D721Med (cell line): ENCODE data around the gene CARS1.

ENCODE experiments used
- DNase-seq: peaks from one replicate; pipeline ENCODE4 v3.0.0; 2011; ENCODE audit warnings: low spot score; ENCODE audit not compliant: insufficient read length
- FAIRE-seq: peaks from 2 replicates; lab custom pipeline; 2011; peaks lifted over from hg19 to GRCh38; lab: Jason Lieb, UNC
- CTCF ChIP-seq: IDR thresholded peaks from 2 replicates; pipeline ENCODE4 v1.5.1; 2012; ENCODE audit warnings: mild to moderate bottlenecking, control low read depth; ENCODE audit not compliant: insufficient read depth; ENCODE audit errors: missing control alignments

CARS1 gene

GRCh38 chr11:3046641-3047040 lies 10.6 kb downstream of the CARS1 start:
- no peak for DNase-seq

GRCh38 chr11:3046190-3046589 lies 11.0 kb downstream of the CARS1 start:
- no peak for TF ChIP-seq CTCF
- FAIRE-seq (no peak), DNase-seq (no peak)

More at GRCh38 chr11:3046641-3047040, 10.6 kb downstream of the CARS1 start:
- FAIRE-seq = no peak
- TF ChIP-seq CTCF = no peak

- no peak for TF ChIP-seq CTCF
- FAIRE-seq (no peak), DNase-seq (no peak)
These were observed 12.3 kb downstream of the CARS1 start for GRCh38 chr11:3044915-3045314.

- FAIRE-seq = no peak
- no peak for DNase-seq
- TF ChIP-seq CTCF = no peak
These were observed 13.2 kb downstream of the CARS1 start for GRCh38 chr11:3044004-3044403.

- no peak for DNase-seq
- no peak for FAIRE-seq
- TF ChIP-seq CTCF = no peak
These were observed 13.8 kb downstream of the CARS1 start for GRCh38 chr11:3043315-3043871.

- DNase-seq = no peak
- no peak for TF ChIP-seq CTCF
- FAIRE-seq = no peak
These were observed 14.5 kb downstream of the CARS1 start for GRCh38 chr11:3042496-3043314.
